ENCODE results near the gene NME5. TPM values are rescaled to one million over a fixed set of nuclear protein-coding genes. Genes with fewer than 3 reads are reported as not detected.

The NME5 gene
- total and polyA plus RNA-seq, 4 donors, result 0.09 to 1.3 (median 0.40) TPM

DNA sequence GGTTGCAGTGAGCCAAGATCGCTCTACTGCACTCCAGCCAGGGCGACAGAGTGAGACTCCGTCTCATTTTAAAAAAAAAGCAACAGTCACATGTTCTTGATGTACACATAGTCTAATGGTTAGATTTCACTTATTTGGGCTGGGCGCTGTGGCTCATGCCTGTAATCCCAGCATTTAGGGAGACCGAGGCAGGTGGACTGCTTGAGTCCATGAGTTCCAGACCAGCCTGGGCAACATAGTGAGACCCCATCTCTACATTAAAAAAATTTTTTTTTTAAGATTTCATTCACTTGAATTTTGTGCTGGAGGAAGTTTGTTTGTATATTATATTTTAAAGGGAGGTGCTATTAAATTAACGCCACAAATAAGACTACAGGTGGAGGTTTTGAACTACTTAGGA, 33.5 kb downstream of the NME5 start:
- Histone ChIP-seq H3K4me3 (ENCODE audit: low read depth in 1 of 3, low read length in 3 of 3) (no peak overlapping the region), H3K9ac (ENCODE audit: low read depth in 1 of 2, low read length in 2 of 2) (no peak overlapping the region), H3K36me3 (ENCODE audit: control insufficient read depth in 4 of 4, insufficient read depth in 3 of 4, low read depth in 1 of 4, low read length in 3 of 4) (no peaks in the 10 kb centered on the region), H3K27ac (ENCODE audit: low read depth in 1 of 2, low read length in 2 of 2) (no peak overlapping the region), H3K27me3 (ENCODE audit: control insufficient read depth in 4 of 4, insufficient read depth in 4 of 4, low read length in 3 of 4) (peaks cover 0 to 4% (median 0%) of the 10 kb centered on the region in 4 donors), H3K4me1 (ENCODE audit: control insufficient read depth in 4 of 4, insufficient read depth in 4 of 4, low read length in 3 of 4) (no peaks in the 10 kb centered on the region), H3K9me3 (ENCODE audit: control insufficient read depth in 4 of 4, low read length in 3 of 4) (no peaks in the 10 kb centered on the region)
- 93% methylated on average over 6 of the region's 6 CpGs for WGBS
- DNase-seq (ENCODE audit: low spot score), result no peak
- no peak for TF ChIP-seq JUND (IDR thresholded peaks at IDR 0.05)
- TF ChIP-seq, protein P1, sequence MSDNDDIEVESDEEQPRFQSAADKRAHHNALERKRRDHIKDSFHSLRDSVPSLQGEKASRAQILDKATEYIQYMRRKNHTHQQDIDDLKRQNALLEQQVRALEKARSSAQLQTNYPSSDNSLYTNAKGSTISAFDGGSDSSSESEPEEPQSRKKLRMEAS (IDR thresholded peaks at IDR 0.05), result no peak
- TF ChIP-seq RAD21 (IDR thresholded peaks at IDR 0.05), result no peak
- TF ChIP-seq GABPA (IDR thresholded peaks at IDR 0.05 in 1 of 2, conservative IDR thresholded peaks at IDR 0.05 in 1 of 2), result no peak
- TF ChIP-seq NR2F2 (IDR thresholded peaks at IDR 0.05), result no peak
- no peak for TF ChIP-seq HNF4A (conservative IDR thresholded peaks at IDR 0.05)
- TF ChIP-seq EGR1 (IDR thresholded peaks at IDR 0.05; ENCODE audit: low read depth in 2 of 2), result no peak
- no peak for TF ChIP-seq HNF4G (IDR thresholded peaks at IDR 0.05)
- TF ChIP-seq, protein P2, sequence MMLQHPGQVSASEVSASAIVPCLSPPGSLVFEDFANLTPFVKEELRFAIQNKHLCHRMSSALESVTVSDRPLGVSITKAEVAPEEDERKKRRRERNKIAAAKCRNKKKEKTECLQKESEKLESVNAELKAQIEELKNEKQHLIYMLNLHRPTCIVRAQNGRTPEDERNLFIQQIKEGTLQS (IDR thresholded peaks at IDR 0.05), result no peak
- no peak for TF ChIP-seq REST (IDR thresholded peaks at IDR 0.05)
- no peak for TF ChIP-seq YY1 (IDR thresholded peaks at IDR 0.05)
- no peak for TF ChIP-seq FOXA2 (IDR thresholded peaks at IDR 0.05)
- TF ChIP-seq FOXA1 (IDR thresholded peaks at IDR 0.05), result no peak
- TF ChIP-seq, protein P3, sequence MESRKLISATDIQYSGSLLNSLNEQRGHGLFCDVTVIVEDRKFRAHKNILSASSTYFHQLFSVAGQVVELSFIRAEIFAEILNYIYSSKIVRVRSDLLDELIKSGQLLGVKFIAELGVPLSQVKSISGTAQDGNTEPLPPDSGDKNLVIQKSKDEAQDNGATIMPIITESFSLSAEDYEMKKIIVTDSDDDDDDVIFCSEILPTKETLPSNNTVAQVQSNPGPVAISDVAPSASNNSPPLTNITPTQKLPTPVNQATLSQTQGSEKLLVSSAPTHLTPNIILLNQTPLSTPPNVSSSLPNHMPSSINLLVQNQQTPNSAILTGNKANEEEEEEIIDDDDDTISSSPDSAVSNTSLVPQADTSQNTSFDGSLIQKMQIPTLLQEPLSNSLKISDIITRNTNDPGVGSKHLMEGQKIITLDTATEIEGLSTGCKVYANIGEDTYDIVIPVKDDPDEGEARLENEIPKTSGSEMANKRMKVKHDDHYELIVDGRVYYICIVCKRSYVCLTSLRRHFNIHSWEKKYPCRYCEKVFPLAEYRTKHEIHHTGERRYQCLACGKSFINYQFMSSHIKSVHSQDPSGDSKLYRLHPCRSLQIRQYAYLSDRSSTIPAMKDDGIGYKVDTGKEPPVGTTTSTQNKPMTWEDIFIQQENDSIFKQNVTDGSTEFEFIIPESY (IDR thresholded peaks at IDR 0.05), result no peak
- no peak for TF ChIP-seq TAF1 (conservative IDR thresholded peaks at IDR 0.05)

- 28% methylated on average over 3 of the region's 3 CpGs for WGBS
- Histone ChIP-seq H3K27me3 (ENCODE audit: control insufficient read depth in 4 of 4, insufficient read depth in 4 of 4, low read length in 3 of 4) (peaks cover 0 to 4% (median 0%) of the 10 kb centered on the region in 4 donors), H3K4me1 (ENCODE audit: control insufficient read depth in 4 of 4, insufficient read depth in 4 of 4, low read length in 3 of 4) (no peaks in the 10 kb centered on the region), H3K36me3 (ENCODE audit: control insufficient read depth in 4 of 4, insufficient read depth in 3 of 4, low read depth in 1 of 4, low read length in 3 of 4) (no peaks in the 10 kb centered on the region), H3K9ac (ENCODE audit: low read depth in 1 of 2, low read length in 2 of 2) (no peak overlapping the region), H3K27ac (ENCODE audit: low read depth in 1 of 2, low read length in 2 of 2) (no peak overlapping the region), H3K4me3 (ENCODE audit: low read depth in 1 of 3, low read length in 3 of 3) (no peak overlapping the region), H3K9me3 (ENCODE audit: control insufficient read depth in 4 of 4, low read length in 3 of 4) (no peaks in the 10 kb centered on the region)
- no peak for DNase-seq (ENCODE audit: low spot score)
- TF ChIP-seq JUND (IDR thresholded peaks at IDR 0.05), result no peak
- TF ChIP-seq, protein P4, sequence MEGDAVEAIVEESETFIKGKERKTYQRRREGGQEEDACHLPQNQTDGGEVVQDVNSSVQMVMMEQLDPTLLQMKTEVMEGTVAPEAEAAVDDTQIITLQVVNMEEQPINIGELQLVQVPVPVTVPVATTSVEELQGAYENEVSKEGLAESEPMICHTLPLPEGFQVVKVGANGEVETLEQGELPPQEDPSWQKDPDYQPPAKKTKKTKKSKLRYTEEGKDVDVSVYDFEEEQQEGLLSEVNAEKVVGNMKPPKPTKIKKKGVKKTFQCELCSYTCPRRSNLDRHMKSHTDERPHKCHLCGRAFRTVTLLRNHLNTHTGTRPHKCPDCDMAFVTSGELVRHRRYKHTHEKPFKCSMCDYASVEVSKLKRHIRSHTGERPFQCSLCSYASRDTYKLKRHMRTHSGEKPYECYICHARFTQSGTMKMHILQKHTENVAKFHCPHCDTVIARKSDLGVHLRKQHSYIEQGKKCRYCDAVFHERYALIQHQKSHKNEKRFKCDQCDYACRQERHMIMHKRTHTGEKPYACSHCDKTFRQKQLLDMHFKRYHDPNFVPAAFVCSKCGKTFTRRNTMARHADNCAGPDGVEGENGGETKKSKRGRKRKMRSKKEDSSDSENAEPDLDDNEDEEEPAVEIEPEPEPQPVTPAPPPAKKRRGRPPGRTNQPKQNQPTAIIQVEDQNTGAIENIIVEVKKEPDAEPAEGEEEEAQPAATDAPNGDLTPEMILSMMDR (IDR thresholded peaks at IDR 0.05; ENCODE audit: low read depth, low read length, missing input control), result no peak
- no peak for TF ChIP-seq NR2F2 (IDR thresholded peaks at IDR 0.05)
- no peak for TF ChIP-seq TAF1 (conservative IDR thresholded peaks at IDR 0.05)
- no peak for TF ChIP-seq FOXA1 (IDR thresholded peaks at IDR 0.05)
Observed at GRCh38 chr5:138103319-138103637, 36.0 kb downstream of the NME5 start.

Data from liver (tissue), 9 donors.